C4-2B (cell line): ENCODE data around the gene PDIK1L.

ENCODE experiments used
- ZFX ChIP-seq: fragments of 450-650 bp; IDR thresholded peaks from 2 replicates; pipeline ENCODE4 v1.6.1; 2017
- TF ChIP-seq, protein P1 (sequence below): fragments of 450-650 bp; conservative IDR thresholded peaks from 2 replicates; pipeline ENCODE4 v1.5.1; 2017; ENCODE audit warnings: mild to moderate bottlenecking

DNA sequence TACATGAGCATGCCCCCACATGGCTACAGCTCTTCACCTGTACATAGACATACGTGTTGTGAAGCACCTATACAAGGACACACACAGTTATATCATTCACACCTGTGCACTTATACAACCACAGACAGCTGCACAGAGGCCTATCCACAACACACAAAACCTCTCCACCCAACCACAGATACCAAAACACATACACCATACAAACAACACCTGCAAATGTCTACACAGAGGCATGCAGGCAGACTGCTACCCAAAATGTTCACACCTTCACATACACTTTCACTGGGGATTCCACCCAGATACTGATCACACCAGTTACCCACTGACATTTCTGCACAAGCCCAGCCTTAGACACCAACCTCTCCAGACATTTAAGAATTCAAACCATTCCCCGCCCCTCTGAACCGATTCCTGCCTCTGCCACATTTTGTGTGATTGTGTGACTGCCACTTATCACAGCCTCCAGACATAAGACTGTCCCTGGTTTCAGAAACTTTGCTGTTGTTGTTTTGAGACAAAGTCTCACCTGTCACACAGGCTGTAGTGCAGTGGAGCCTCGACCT lies 55.2 kb downstream of the PDIK1L start:
- TF ChIP-seq, protein P1, sequence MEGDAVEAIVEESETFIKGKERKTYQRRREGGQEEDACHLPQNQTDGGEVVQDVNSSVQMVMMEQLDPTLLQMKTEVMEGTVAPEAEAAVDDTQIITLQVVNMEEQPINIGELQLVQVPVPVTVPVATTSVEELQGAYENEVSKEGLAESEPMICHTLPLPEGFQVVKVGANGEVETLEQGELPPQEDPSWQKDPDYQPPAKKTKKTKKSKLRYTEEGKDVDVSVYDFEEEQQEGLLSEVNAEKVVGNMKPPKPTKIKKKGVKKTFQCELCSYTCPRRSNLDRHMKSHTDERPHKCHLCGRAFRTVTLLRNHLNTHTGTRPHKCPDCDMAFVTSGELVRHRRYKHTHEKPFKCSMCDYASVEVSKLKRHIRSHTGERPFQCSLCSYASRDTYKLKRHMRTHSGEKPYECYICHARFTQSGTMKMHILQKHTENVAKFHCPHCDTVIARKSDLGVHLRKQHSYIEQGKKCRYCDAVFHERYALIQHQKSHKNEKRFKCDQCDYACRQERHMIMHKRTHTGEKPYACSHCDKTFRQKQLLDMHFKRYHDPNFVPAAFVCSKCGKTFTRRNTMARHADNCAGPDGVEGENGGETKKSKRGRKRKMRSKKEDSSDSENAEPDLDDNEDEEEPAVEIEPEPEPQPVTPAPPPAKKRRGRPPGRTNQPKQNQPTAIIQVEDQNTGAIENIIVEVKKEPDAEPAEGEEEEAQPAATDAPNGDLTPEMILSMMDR: no peak
- no peak for TF ChIP-seq ZFX
